Tibial artery (tissue), 4 donors: ENCODE measurements around the gene FBN2.

Source experiments
- DNase-seq, 2 donors: peaks; one replicate each; pipeline ENCODE4 v3.0.0-alpha.2; 2019
- H3K27ac ChIP-seq, 2 donors: fragments of 200-600 bp; sonication (generic) in 1 of 2; 1 replicate in 1 of 2; 2 replicates in 1 of 2; pipeline ENCODE4 v1.5.1; 2018 to 2019; ENCODE audit warnings: mild to moderate bottlenecking in 1 of 2
- H3K27me3 ChIP-seq, 2 donors: fragments of 200-600 bp; sonication (generic) in 1 of 2; one replicate each; pipeline versions ENCODE4 v1.5.1 to v1.6.0; 2016 to 2019
- H3K36me3 ChIP-seq, 3 donors: fragments of 200-600 bp; sonication (generic) in 2 of 3; one replicate each; pipeline ENCODE4 v1.5.1; 2016 to 2019; ENCODE audit warnings: mild to moderate bottlenecking in 2 of 3
- H3K4me1 ChIP-seq, 4 donors: fragments of 200-600 bp; sonication (generic) in 2 of 4; 1 replicate in 3 of 4; 2 replicates in 1 of 4; pipeline ENCODE4 v1.5.1; 2016 to 2019
- H3K4me3 ChIP-seq, 2 donors: fragments of 200-600 bp; sonication (generic) in 1 of 2; 1 replicate in 1 of 2; 2 replicates in 1 of 2; pipeline ENCODE4 v1.5.1; 2018 to 2019; ENCODE audit warnings: mild to moderate bottlenecking in 2 of 2
- H3K9me3 ChIP-seq, 3 donors: fragments of 200-600 bp; sonication (generic) in 1 of 3; one replicate each; pipeline ENCODE4 v1.5.1; 2016 to 2019
- intact Hi-C: fragments of 100-400 bp; cut with DNase I; formaldehyde crosslinking; loops from one replicate; pipeline ENCODE4 v1.15.0; 2023; ENCODE audit warnings: low total_unique reads
- TF ChIP-seq, protein P1 (sequence below), 2 experiments: fragments of 200-600 bp in 1 of 2; fragments of 450-650 bp in 1 of 2; IDR thresholded peaks; one replicate each; pipeline ENCODE4 v1.5.1; 2017 to 2019; ENCODE audit warnings: antibody characterized with exemption in 2 of 2, mild to moderate bottlenecking in 1 of 2, moderate library complexity in 1 of 2

The FBN2 gene

DNA sequence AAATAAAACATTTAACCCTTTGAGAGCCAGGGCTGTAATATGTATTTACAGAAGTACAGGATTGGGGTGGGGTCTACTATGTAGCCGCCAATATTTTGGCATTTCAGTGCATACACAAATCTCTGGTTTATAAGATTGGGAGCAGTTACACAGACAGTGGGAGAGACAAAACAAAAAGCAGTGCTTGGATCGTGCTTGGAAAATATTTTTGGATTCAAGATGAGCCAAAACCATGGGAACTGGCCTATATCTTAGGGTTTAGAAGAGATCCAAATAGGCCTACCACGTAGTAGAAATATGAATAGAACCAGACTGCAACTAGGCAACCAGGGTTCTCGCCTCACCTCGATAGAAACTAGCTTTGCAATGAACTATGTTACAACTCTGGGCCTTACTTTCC, 284.9 kb downstream of the FBN2 start:
- intact Hi-C loops: no loop called here
- H3K36me3 ChIP-seq: no peaks in the 10 kb centered on the region
- H3K27me3 ChIP-seq: no peaks in the 10 kb centered on the region
- H3K4me1 ChIP-seq: no peaks in the 10 kb centered on the region
- TF ChIP-seq, protein P1, sequence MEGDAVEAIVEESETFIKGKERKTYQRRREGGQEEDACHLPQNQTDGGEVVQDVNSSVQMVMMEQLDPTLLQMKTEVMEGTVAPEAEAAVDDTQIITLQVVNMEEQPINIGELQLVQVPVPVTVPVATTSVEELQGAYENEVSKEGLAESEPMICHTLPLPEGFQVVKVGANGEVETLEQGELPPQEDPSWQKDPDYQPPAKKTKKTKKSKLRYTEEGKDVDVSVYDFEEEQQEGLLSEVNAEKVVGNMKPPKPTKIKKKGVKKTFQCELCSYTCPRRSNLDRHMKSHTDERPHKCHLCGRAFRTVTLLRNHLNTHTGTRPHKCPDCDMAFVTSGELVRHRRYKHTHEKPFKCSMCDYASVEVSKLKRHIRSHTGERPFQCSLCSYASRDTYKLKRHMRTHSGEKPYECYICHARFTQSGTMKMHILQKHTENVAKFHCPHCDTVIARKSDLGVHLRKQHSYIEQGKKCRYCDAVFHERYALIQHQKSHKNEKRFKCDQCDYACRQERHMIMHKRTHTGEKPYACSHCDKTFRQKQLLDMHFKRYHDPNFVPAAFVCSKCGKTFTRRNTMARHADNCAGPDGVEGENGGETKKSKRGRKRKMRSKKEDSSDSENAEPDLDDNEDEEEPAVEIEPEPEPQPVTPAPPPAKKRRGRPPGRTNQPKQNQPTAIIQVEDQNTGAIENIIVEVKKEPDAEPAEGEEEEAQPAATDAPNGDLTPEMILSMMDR (IDR thresholded peaks at IDR 0.05): no peak
- no peaks in the 10 kb centered on the region for H3K9me3 ChIP-seq
- DNase-seq: no peak
- no peak overlapping the region for H3K4me3 ChIP-seq
- H3K27ac ChIP-seq: no peak overlapping the region

DNA sequence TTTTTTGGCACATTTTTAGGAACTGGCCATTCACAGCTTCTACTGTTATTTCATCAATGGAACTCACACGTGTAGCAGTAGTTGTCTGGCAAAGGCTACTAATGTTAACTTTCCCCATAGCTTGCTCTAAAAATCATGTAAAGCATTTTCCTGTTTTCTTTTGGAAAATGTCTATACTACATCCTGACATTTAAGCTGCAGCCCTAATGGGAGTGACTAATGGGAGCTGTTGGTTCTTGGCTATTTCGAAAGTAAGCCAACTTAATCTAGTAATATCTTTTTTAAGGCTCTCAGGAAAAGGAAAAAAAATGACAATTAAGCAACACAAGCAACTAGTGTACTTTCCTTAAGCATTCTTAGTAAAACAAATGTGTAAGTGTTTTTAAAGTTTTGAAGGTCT, 285.3 kb downstream of the FBN2 start:
- H3K9me3 ChIP-seq: no peaks in the 10 kb centered on the region
- intact Hi-C loops: no loop called here
- H3K27me3 ChIP-seq: no peaks in the 10 kb centered on the region
- TF ChIP-seq, protein P1 (IDR thresholded peaks at IDR 0.05): no peak
- no peak overlapping the region for H3K27ac ChIP-seq
- no peaks in the 10 kb centered on the region for H3K4me1 ChIP-seq
- H3K4me3 ChIP-seq: no peak overlapping the region
- no peak for DNase-seq
- H3K36me3 ChIP-seq: no peaks in the 10 kb centered on the region

DNA sequence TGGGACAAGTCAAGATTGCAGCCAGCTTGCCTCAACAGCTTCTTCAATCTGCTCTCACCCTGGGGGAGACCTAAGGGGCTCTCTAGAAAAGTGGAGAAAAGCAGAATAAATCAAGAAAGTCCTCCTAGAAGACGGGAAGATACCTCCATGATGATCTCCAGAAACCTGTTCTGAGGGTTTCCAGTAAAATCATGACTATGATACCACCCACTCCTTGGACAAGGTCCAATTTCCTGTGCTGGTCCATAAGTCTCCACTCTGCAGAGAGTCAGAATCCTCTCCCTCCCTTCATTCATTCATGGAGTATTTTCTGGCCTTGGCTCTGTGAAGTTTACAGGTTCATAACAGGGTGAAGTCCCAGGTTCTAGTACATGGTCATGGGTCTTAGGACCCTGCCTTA, 285.8 kb downstream of the FBN2 start:
- no peaks in the 10 kb centered on the region for H3K36me3 ChIP-seq
- TF ChIP-seq, protein P1 (IDR thresholded peaks at IDR 0.05): no peak
- H3K9me3 ChIP-seq: no peaks in the 10 kb centered on the region
- no peak overlapping the region for H3K4me3 ChIP-seq
- intact Hi-C loops: no loop called here
- no peaks in the 10 kb centered on the region for H3K4me1 ChIP-seq
- H3K27ac ChIP-seq: no peak overlapping the region
- DNase-seq: no peak
- H3K27me3 ChIP-seq: no peaks in the 10 kb centered on the region

DNA sequence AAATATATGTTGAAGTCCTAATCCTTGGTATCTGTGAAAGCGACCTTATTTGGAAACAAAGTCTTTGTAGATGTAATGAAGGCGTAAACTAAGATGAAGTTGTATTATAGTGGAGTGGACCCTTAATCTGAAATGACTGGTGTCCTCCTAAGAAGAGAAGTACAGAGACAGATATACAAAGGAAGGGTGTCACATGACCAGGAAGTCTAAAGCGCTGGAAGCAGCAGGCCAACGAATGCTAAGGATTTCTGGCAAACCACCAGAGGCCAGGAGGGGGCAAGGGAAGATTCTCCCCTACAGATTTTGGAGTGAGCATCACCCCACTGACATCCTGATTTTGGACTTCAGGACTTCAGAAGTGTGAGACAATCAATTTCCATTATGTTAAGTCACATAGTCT, 292.1 kb downstream of the FBN2 start:
- intact Hi-C loops: no loop called here
- TF ChIP-seq, protein P1 (IDR thresholded peaks at IDR 0.05): no peak
- no peak for DNase-seq
- Histone ChIP-seq H3K27ac (no peak overlapping the region), H3K9me3 (no peaks in the 10 kb centered on the region), H3K4me1 (no peaks in the 10 kb centered on the region), H3K4me3 (no peak overlapping the region), H3K36me3 (no peaks in the 10 kb centered on the region), H3K27me3 (no peaks in the 10 kb centered on the region)

DNA sequence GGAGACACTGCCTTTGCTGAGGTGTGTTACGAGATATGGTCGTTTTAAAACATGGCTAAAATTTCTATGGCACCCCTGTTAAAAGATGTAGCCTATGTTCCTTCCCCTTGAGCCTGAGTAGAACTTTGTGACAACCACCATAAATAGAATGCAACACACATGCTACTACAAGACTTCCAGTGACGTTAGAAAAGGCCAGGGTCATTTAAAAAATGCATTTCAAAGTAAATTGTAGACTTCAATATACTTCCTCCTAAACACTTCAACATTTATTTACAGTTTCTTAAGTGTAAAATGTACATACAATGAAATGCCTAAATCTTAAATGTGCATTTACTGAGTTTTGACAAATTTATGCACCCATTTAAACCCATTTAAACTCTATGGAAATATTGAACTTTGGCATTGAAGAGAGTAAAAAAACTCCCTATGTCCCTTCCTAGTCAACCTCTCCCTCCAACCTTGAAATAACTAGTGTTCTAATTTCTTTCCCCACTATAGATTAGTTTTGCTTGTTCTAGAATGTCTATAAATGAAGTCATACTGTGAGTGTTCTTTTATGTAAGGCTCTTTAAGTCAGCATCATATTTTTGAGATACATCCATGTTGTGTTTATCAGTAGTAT, 294.0 kb downstream of the FBN2 start:
- DNase-seq: no peak
- no peaks in the 10 kb centered on the region for H3K4me1 ChIP-seq
- H3K4me3 ChIP-seq: no peak overlapping the region
- no peak overlapping the region for H3K27ac ChIP-seq
- no peaks in the 10 kb centered on the region for H3K9me3 ChIP-seq
- TF ChIP-seq, protein P1 (IDR thresholded peaks at IDR 0.05): no peak
- no peaks in the 10 kb centered on the region for H3K36me3 ChIP-seq
- intact Hi-C loops: no loop called here
- H3K27me3 ChIP-seq: no peaks in the 10 kb centered on the region
